Brain microvascular endothelial cell (primary cell): Measurements from ENCODE around the gene CACNA2D3.

Experiments used
- DNase-seq: peaks from one replicate; pipeline ENCODE4 v3.0.0-alpha.2; 2020
- H3K27ac ChIP-seq: fragments of 250-450 bp; sonication (Bioruptor Pico); 2 replicates; pipeline ENCODE4 v1.5.1; 2020; ENCODE audit warnings: mild to moderate bottlenecking, moderate library complexity
- H3K27me3 ChIP-seq: fragments of 250-450 bp; sonication (Bioruptor Pico); replicated peaks from 2 replicates; pipeline ENCODE4 v1.5.1; 2020; ENCODE audit warnings: mild to moderate bottlenecking
- H3K36me3 ChIP-seq: fragments of 250-450 bp; sonication (Bioruptor Pico); replicated peaks from 2 replicates; pipeline ENCODE4 v1.5.1; 2020; ENCODE audit warnings: mild to moderate bottlenecking
- H3K4me3 ChIP-seq: 2 replicates; pipeline ENCODE4 v1.5.1; 2011; ENCODE audit warnings: low read depth, mild to moderate bottlenecking, control low read depth, low read length, moderate library complexity
- CTCF ChIP-seq: IDR thresholded peaks from 2 replicates; pipeline ENCODE4 v1.5.1; 2011; ENCODE audit warnings: low read depth, mild to moderate bottlenecking, moderate library complexity, low read length, control low read depth, inconsistent platforms; ENCODE audit errors: missing control alignments
- in situ Hi-C: cut with HindIII; loops from 2 replicates; pipeline ENCODE4 v1.10.0; 2017; ENCODE audit warnings: low sequenced_read_pairs, low pct_ligation_motif_present

CACNA2D3 gene

GRCh38 chr3:54918516-54918915 is 796.2 kb downstream of the CACNA2D3 start:
- in situ Hi-C loops, result no loop called here
- Histone ChIP-seq H3K4me3 (no peak overlapping the region), H3K36me3 (no peaks in the 10 kb centered on the region), H3K27me3 (no peaks in the 10 kb centered on the region), H3K27ac (no peak overlapping the region)
- DNase-seq, result no peak
- TF ChIP-seq CTCF, result no peak

- DNase-seq, result no peak
- Histone ChIP-seq H3K27ac (no peak within 1 kb of the TSS), H3K36me3 (no peaks in the 10 kb centered on the region), H3K27me3 (no peaks in the 10 kb centered on the region), H3K4me3 (no peak within 1 kb of the TSS)
- no peak for TF ChIP-seq CTCF
- in situ Hi-C loops, result no loop called here
Measured at GRCh38 chr3:54928046-54928770, 805.9 kb downstream of the CACNA2D3 start, which contains the start of gene LRTM1. TSS of gene LRTM1 (minus strand) at chr3:54928059. CDS start at chr3:54927911, 148 bp downstream.

- Histone ChIP-seq H3K27ac (no peak overlapping the region), H3K4me3 (no peak overlapping the region), H3K27me3 (no peaks in the 10 kb centered on the region), H3K36me3 (no peaks in the 10 kb centered on the region)
- TF ChIP-seq CTCF, result no peak
- in situ Hi-C loops, result no loop called here
- DNase-seq, result no peak
Measured at GRCh38 chr3:54931182-54931581, 808.8 kb downstream of the CACNA2D3 start.

GRCh38 chr3:54932606-54933005 is 810.3 kb downstream of the CACNA2D3 start:
- in situ Hi-C loops, result no loop called here
- DNase-seq, result no peak
- no peaks in the 10 kb centered on the region for H3K27me3 ChIP-seq
- H3K27ac ChIP-seq, result no peak overlapping the region
- H3K4me3 ChIP-seq, result no peak overlapping the region
- no peaks in the 10 kb centered on the region for H3K36me3 ChIP-seq
- no peak for TF ChIP-seq CTCF

- no peak for DNase-seq
- Histone ChIP-seq H3K27me3 (no peaks in the 10 kb centered on the region), H3K4me3 (no peak overlapping the region), H3K36me3 (no peaks in the 10 kb centered on the region), H3K27ac (no peak overlapping the region)
- in situ Hi-C loops, result no loop called here
- no peak for TF ChIP-seq CTCF
Measured at GRCh38 chr3:54935869-54936268, 813.5 kb downstream of the CACNA2D3 start.

GRCh38 chr3:54936561-54936960 is 814.2 kb downstream of the CACNA2D3 start:
- in situ Hi-C loops, result no loop called here
- no peak for DNase-seq
- no peak for TF ChIP-seq CTCF
- Histone ChIP-seq H3K4me3 (no peak overlapping the region), H3K27me3 (no peaks in the 10 kb centered on the region), H3K27ac (no peak overlapping the region), H3K36me3 (no peaks in the 10 kb centered on the region)
